Measurements from ENCODE around the gene MEAK7. TPM values are rescaled to one million over a fixed set of nuclear protein-coding genes. Genes with fewer than 3 reads are reported as not detected.
A peak's percentile ranks its signal among the peaks of the same experiment; 100 is the strongest.

MEAK7 gene, protein sequence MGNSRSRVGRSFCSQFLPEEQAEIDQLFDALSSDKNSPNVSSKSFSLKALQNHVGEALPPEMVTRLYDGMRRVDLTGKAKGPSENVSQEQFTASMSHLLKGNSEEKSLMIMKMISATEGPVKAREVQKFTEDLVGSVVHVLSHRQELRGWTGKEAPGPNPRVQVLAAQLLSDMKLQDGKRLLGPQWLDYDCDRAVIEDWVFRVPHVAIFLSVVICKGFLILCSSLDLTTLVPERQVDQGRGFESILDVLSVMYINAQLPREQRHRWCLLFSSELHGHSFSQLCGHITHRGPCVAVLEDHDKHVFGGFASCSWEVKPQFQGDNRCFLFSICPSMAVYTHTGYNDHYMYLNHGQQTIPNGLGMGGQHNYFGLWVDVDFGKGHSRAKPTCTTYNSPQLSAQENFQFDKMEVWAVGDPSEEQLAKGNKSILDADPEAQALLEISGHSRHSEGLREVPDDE
- total RNA-seq, result 29.7 and 34.2 TPM in 2 replicates

GRCh38 chr16:84504420-84505248, at the start of gene MEAK7:
Gene MEAK7, minus strand, starts transcription at chr16:84504659. Its CDS starts 6,573 bp downstream, at chr16:84498086.
- DNase-seq (ENCODE audit: low read depth), result peak; percentile 89

DNA sequence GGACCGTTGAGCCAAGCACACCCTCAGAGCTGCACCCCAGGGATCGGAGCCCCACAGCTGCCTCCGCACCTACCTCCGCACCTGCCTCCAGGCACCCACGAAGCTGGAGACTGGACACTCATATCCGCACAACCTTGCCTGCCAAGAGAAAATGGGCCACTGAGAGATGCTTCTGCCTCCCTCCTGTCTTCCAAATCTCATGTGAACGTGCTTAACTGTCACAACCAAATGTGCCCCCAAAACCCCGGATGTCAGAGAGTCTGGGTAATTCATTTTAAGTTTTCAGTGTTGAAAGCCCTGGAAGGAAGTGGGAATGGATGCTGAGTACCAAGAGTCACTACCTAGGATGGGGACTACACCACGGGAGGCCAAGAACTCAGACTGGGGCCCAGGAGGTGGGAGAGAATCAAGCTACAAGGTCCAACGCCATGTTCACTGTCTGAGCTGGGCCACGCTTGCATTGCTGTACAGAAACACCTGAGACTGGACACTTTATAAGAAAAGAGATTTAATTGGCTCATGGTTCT, 49.5 kb upstream of the MEAK7 start:
- DNase-seq (ENCODE audit: low read depth), result no peak

- no peak for DNase-seq (ENCODE audit: low read depth)
Measured at GRCh38 chr16:84552135-84552534, 47.7 kb upstream of the MEAK7 start.

DNA sequence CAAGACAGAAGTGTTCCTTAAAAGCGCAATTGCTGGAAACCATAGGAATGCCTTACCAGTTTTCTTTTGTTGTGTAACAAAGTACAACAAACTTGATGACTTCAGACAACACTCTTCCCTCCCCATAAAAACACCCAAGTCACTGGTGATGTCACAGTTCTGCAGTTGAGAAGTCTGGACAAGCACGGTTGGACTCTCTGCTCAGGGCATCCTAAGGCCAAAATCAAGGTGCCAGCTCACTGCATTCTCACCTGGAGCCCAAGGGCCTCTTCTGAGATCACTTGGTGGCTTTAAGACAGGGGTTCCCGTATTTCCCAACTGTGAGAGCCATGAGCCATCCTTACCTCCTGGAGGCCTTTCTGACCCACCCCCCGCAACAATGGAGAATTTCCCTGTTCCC, 45.6 kb upstream of the MEAK7 start:
- peak; percentile 13 for DNase-seq (ENCODE audit: low read depth)

- DNase-seq (ENCODE audit: low read depth), result no peak
Measured at GRCh38 chr16:84548971-84549844, 44.7 kb upstream of the MEAK7 start.

- no peak for DNase-seq (ENCODE audit: low read depth)
Measured at GRCh38 chr16:84548508-84548907, 44.0 kb upstream of the MEAK7 start.

- no peak for DNase-seq (ENCODE audit: low read depth)
Measured at GRCh38 chr16:84547546-84548061, 43.1 kb upstream of the MEAK7 start.

- DNase-seq (ENCODE audit: low read depth), result no peak
Measured at GRCh38 chr16:84546669-84547545, 42.4 kb upstream of the MEAK7 start.

- DNase-seq (ENCODE audit: low read depth), result no peak
Measured at GRCh38 chr16:84545114-84545737, 40.8 kb upstream of the MEAK7 start.

DNA sequence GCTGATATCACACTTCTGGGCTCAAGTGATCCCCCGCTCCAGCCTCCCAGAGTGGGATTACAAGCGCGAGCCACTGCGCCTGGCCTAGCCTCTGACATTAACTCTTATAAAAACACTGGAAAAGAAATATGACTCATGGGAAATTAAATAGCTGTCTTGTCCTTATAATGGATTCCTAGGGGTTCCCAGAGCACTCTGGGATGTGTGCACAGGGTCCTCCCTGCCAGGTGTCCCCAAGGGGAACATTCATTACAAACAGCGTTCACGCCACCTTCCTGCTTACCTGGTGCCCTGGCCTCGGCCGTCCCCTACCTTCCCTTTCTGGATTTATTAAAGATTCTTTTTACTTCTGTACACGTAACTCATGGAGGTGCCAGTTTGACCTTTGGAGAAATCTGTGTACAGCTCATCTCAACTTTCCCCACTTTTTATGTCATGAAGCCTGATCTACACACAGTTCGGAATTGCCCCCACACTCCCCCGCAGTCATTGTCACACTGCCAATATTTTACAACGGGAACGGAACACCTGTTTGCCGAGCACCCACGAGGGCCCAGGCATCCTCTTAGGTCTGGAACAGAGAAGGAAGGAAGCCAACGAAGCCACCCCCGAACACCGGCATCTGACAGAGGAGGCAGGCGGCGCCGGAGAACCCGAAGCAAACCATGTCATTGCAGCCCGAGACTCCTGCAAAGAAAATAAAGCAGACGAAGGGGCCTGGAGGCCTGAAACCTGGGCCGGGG, 39.7 kb upstream of the MEAK7 start:
- DNase-seq (ENCODE audit: low read depth), result no peak

GRCh38 chr16:84543253-84543652, 38.8 kb upstream of the MEAK7 start:
- DNase-seq (ENCODE audit: low read depth), result no peak

DNA sequence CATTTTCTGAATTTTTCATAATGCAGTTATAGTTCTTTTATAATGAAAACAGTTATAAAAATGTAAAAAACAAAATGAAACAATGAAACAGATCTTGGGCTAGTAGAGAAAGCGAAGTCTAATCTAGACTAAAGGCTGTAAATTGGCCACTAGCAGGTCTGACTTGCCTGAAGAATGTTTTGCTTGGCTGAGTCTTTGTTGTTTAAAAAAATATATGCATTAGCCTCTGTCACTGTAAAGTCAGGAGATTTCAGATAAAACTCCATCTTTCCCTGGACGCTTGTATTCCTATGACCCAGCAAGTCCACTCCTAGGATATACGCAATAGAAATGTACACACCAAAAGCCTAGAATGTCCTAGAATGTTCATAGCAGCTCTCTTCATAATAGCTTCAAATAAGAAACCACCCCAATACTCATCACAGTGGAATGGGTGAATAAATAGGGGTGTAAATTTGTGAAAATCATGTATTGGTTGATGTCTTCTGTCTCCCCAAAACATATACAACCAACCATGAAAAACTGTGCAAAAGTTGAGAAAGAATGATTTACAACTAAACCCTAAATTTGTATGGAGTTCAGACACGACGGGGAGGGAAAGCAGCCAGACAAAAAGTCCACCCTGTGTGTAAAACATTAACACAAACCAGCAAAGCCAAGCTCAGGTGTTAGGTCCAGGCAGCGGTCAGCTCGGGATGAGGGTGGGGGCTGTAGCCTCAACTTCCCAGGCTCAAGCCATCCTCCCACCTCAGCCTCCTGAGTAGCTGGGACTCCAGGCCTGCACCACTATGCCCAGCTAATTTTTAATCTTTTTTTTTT, 37.7 kb upstream of the MEAK7 start:
- peak; percentile 23 for DNase-seq (ENCODE audit: low read depth)

- DNase-seq (ENCODE audit: low read depth), result no peak
Measured at GRCh38 chr16:84540194-84540593, 35.7 kb upstream of the MEAK7 start.

DNA sequence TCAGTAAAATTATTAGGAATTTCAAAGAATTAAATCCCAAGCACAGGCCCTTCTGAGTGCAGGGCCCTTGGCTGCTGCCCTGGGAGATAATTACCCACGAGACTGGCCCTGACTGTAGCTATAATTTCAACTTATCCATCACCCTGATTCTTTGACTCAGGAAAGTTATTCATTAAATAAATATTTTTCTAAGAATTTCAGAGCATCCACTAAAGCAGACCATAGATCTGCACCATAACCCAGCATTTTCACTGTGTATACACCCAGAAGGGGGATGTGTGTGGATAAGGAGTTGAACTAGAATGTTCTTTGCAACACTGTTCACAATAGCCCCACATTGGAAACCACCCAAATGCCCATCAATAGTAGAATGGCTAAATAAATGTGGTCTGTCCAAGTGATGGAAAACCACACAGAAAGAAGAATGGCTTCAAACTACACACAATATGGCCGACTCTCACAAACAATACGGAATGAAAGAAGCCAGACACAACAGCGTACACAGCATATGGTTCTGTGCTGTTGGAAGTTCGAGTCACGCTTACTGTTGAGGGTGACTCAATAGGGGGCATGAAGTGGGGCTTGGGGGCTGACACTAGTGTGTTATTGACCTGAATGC, 33.9 kb upstream of the MEAK7 start:
- no peak for DNase-seq (ENCODE audit: low read depth)

GRCh38 chr16:84537491-84538151, 33.2 kb upstream of the MEAK7 start:
- no peak for DNase-seq (ENCODE audit: low read depth)

DNA sequence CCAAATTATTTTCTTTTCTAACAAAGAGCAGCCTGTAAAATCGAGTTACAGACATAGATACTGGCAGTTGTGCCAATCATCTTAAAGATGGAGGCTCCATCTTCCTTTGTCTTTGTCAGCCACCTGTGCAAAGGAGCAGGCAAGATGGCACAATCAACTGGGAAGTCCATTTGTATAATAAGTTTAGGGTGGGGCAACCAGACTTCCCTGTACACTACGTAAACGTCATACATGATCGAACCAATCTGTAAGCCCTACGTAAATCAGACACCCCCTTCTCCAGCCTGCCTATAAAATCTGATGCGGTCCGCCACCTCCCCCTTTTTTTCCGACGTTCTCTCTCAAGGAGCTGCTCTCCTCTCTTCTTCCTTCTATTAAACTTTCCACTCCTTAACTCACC, 31.4 kb upstream of the MEAK7 start:
- no peak for DNase-seq (ENCODE audit: low read depth)

DNA sequence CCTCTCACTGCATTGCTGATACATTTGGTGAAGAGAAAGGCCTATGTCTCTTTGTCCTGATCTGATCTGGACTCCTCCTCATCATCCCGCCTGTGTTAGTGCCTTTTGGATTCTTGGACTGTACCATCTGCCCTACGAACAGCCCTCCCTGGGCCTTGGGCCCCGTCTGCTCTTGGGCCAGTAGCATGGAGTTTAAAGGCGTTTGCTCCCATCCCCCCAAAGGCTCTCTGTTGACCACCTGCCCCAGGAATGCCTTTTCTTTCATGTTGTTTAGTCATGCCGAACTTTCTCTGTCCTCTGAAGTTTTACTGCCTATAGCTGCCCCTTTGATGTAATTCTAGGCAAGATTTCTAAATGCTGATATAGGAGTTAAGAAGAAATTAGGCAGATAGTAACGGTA, 30.9 kb upstream of the MEAK7 start:
- peak; percentile 30 for DNase-seq (ENCODE audit: low read depth)

All from renal cortical epithelial cell (primary cell).